KOPT-K1 (cell line): Measurements from ENCODE around the gene ALCAM.

Experiments used
- H3K27ac ChIP-seq: fragments of 200-600 bp; sonication (generic); 2 replicates; pipeline ENCODE4 v1.5.1; 2016; ENCODE audit warnings: antibody characterized with exemption, mild to moderate bottlenecking, low read depth, low read length; ENCODE audit not compliant: poor library complexity, severe bottlenecking
- H3K36me3 ChIP-seq: fragments of 200-600 bp; sonication (generic); 2 replicates; pipeline ENCODE4 v1.5.1; 2017; ENCODE audit warnings: antibody characterized with exemption, mild to moderate bottlenecking, low read length, moderate library complexity; ENCODE audit not compliant: insufficient read depth
- H3K9me3 ChIP-seq: fragments of 200-600 bp; sonication (generic); 2 replicates; pipeline ENCODE4 v1.5.1; 2017; ENCODE audit warnings: antibody characterized with exemption, low read length, mild to moderate bottlenecking; ENCODE audit not compliant: insufficient read depth, poor library complexity, severe bottlenecking

ALCAM gene

GRCh38 chr3:105526360-105527111, 159.8 kb downstream of the ALCAM start:
- H3K9me3 ChIP-seq, result no peaks in the 10 kb centered on the region
- no peaks in the 10 kb centered on the region for H3K36me3 ChIP-seq
- H3K27ac ChIP-seq, result no peak overlapping the region

- Histone ChIP-seq H3K9me3 (no peaks in the 10 kb centered on the region), H3K36me3 (no peaks in the 10 kb centered on the region), H3K27ac (no peak overlapping the region)
These were observed 160.8 kb downstream of the ALCAM start for GRCh38 chr3:105527535-105527934.

- Histone ChIP-seq H3K9me3 (no peaks in the 10 kb centered on the region), H3K36me3 (no peaks in the 10 kb centered on the region), H3K27ac (no peak overlapping the region)
These were observed 161.2 kb downstream of the ALCAM start for GRCh38 chr3:105527949-105528348.

- no peaks in the 10 kb centered on the region for H3K36me3 ChIP-seq
These were observed 162.2 kb downstream of the ALCAM start for GRCh38 chr3:105528955-105529354.

GRCh38 chr3:105529456-105529855, 162.7 kb downstream of the ALCAM start:
- Histone ChIP-seq H3K36me3 (no peaks in the 10 kb centered on the region), H3K9me3 (no peaks in the 10 kb centered on the region), H3K27ac (no peak overlapping the region)

More at GRCh38 chr3:105528955-105529354, 162.2 kb downstream of the ALCAM start:
- Histone ChIP-seq H3K27ac (no peak overlapping the region), H3K9me3 (no peaks in the 10 kb centered on the region)

GRCh38 chr3:105532251-105532650, 165.5 kb downstream of the ALCAM start:
- no peaks in the 10 kb centered on the region for H3K36me3 ChIP-seq
- H3K9me3 ChIP-seq, result no peaks in the 10 kb centered on the region
- no peak overlapping the region for H3K27ac ChIP-seq

- H3K9me3 ChIP-seq, result no peaks in the 10 kb centered on the region
- no peaks in the 10 kb centered on the region for H3K36me3 ChIP-seq
- H3K27ac ChIP-seq, result no peak overlapping the region
These were observed 167.3 kb downstream of the ALCAM start for GRCh38 chr3:105533960-105534359.

GRCh38 chr3:105534491-105534890, 167.8 kb downstream of the ALCAM start:
- Histone ChIP-seq H3K27ac (no peak overlapping the region), H3K9me3 (no peaks in the 10 kb centered on the region), H3K36me3 (no peaks in the 10 kb centered on the region)

- Histone ChIP-seq H3K9me3 (no peaks in the 10 kb centered on the region), H3K36me3 (no peaks in the 10 kb centered on the region)
These were observed 170.8 kb downstream of the ALCAM start for GRCh38 chr3:105537371-105538080.

GRCh38 chr3:105538483-105538882, 171.8 kb downstream of the ALCAM start:
- H3K27ac ChIP-seq, result no peak overlapping the region
- H3K9me3 ChIP-seq, result no peaks in the 10 kb centered on the region
- H3K36me3 ChIP-seq, result no peaks in the 10 kb centered on the region

More at GRCh38 chr3:105537371-105538080, 170.8 kb downstream of the ALCAM start:
- H3K27ac ChIP-seq, result no peak overlapping the region

GRCh38 chr3:105539897-105540296, 173.2 kb downstream of the ALCAM start:
- Histone ChIP-seq H3K9me3 (no peaks in the 10 kb centered on the region), H3K36me3 (no peaks in the 10 kb centered on the region), H3K27ac (no peak overlapping the region)

GRCh38 chr3:105542282-105543019, 175.7 kb downstream of the ALCAM start:
- Histone ChIP-seq H3K9me3 (no peaks in the 10 kb centered on the region), H3K27ac (no peak overlapping the region), H3K36me3 (no peaks in the 10 kb centered on the region)

GRCh38 chr3:105545051-105545450, 178.3 kb downstream of the ALCAM start:
- H3K36me3 ChIP-seq, result no peaks in the 10 kb centered on the region
- H3K9me3 ChIP-seq, result no peaks in the 10 kb centered on the region
- H3K27ac ChIP-seq, result no peak overlapping the region

GRCh38 chr3:105553851-105554250, 187.1 kb downstream of the ALCAM start:
- H3K27ac ChIP-seq, result no peak overlapping the region
- H3K9me3 ChIP-seq, result no peaks in the 10 kb centered on the region
- no peaks in the 10 kb centered on the region for H3K36me3 ChIP-seq

- Histone ChIP-seq H3K27ac (no peak overlapping the region), H3K36me3 (no peaks in the 10 kb centered on the region)
These were observed 188.5 kb downstream of the ALCAM start for GRCh38 chr3:105555206-105555605.

More at GRCh38 chr3:105555206-105555605, 188.5 kb downstream of the ALCAM start:
- H3K9me3 ChIP-seq, result no peaks in the 10 kb centered on the region
